Measurements from ENCODE around the gene SELENOS.

The SELENOS gene

GRCh38 chr15:101266034-101266433 is 11.3 kb downstream of the SELENOS start (continued):
- TF ChIP-seq POU6F1 (CRISPR knock-in tag; IDR thresholded peaks at IDR 0.05; ENCODE audit: borderline replicate concordance, low read depth), result no peak
- no peak for TF ChIP-seq ZNF8 (CRISPR knock-in tag; IDR thresholded peaks at IDR 0.05)
- TF ChIP-seq ISL1 (CRISPR knock-in tag; IDR thresholded peaks at IDR 0.05), result no peak
- TF ChIP-seq ARNTL (CRISPR knock-in tag; IDR thresholded peaks at IDR 0.05; ENCODE audit: borderline replicate concordance, low read depth), result no peak
- TF ChIP-seq CSDC2 (CRISPR knock-in tag; IDR thresholded peaks at IDR 0.05), result no peak

GRCh38 chr15:101264911-101265641 is 12.2 kb downstream of the SELENOS start:
- no peak for ATAC-seq
- TF ChIP-seq CREB5 (CRISPR knock-in tag; IDR thresholded peaks at IDR 0.05; ENCODE audit: low read depth), result no peak
- no peak for TF ChIP-seq BACH2 (CRISPR knock-in tag; IDR thresholded peaks at IDR 0.05; ENCODE audit: borderline replicate concordance)
- no peak for TF ChIP-seq ZNF70 (CRISPR knock-in tag; IDR thresholded peaks at IDR 0.05)
- no peak for TF ChIP-seq ESRRG (CRISPR knock-in tag; IDR thresholded peaks at IDR 0.05)
- TF ChIP-seq PATZ1 (CRISPR knock-in tag; IDR thresholded peaks at IDR 0.05; ENCODE audit: borderline replicate concordance), result no peak
- TF ChIP-seq ZC3H10 (CRISPR knock-in tag; IDR thresholded peaks at IDR 0.05), result no peak
- no peak for TF ChIP-seq CSDC2 (CRISPR knock-in tag; IDR thresholded peaks at IDR 0.05)
- TF ChIP-seq TOX (CRISPR knock-in tag; IDR thresholded peaks at IDR 0.05; ENCODE audit: borderline replicate concordance), result no peak
- no peak for TF ChIP-seq PPARA (CRISPR knock-in tag; IDR thresholded peaks at IDR 0.05; ENCODE audit: borderline replicate concordance)
- TF ChIP-seq OSR1 (CRISPR knock-in tag; IDR thresholded peaks at IDR 0.05), result no peak

- ATAC-seq, result no peak
- TF ChIP-seq TSHZ2 (CRISPR knock-in tag; IDR thresholded peaks at IDR 0.05) (no peak), TOX (CRISPR knock-in tag; IDR thresholded peaks at IDR 0.05; ENCODE audit: borderline replicate concordance) (no peak), BACH2 (CRISPR knock-in tag; IDR thresholded peaks at IDR 0.05; ENCODE audit: borderline replicate concordance) (no peak), CSRNP3 (CRISPR knock-in tag; IDR thresholded peaks at IDR 0.05) (no peak), CSDC2 (CRISPR knock-in tag; IDR thresholded peaks at IDR 0.05) (no peak)
Measured at GRCh38 chr15:101264011-101264410, 13.3 kb downstream of the SELENOS start.

- no peak for ATAC-seq
- TF ChIP-seq ZFP30 (CRISPR knock-in tag; IDR thresholded peaks at IDR 0.05), result no peak
- TF ChIP-seq ZFP3 (CRISPR knock-in tag; IDR thresholded peaks at IDR 0.05), result no peak
- no peak for TF ChIP-seq ZNF565 (CRISPR knock-in tag; conservative IDR thresholded peaks at IDR 0.05; ENCODE audit: low read depth)
- no peak for TF ChIP-seq CREB5 (CRISPR knock-in tag; IDR thresholded peaks at IDR 0.05; ENCODE audit: low read depth)
- TF ChIP-seq TCF4 (CRISPR knock-in tag; IDR thresholded peaks at IDR 0.05; ENCODE audit: borderline replicate concordance), result no peak
- no peak for TF ChIP-seq GLIS3 (CRISPR knock-in tag; IDR thresholded peaks at IDR 0.05)
- no peak for TF ChIP-seq ARNTL (CRISPR knock-in tag; IDR thresholded peaks at IDR 0.05; ENCODE audit: borderline replicate concordance, low read depth)
- no peak for TF ChIP-seq TSHZ2 (CRISPR knock-in tag; IDR thresholded peaks at IDR 0.05)
- no peak for TF ChIP-seq ESRRG (CRISPR knock-in tag; IDR thresholded peaks at IDR 0.05)
- TF ChIP-seq BACH2 (CRISPR knock-in tag; IDR thresholded peaks at IDR 0.05; ENCODE audit: borderline replicate concordance), result no peak
- TF ChIP-seq OSR1 (CRISPR knock-in tag; IDR thresholded peaks at IDR 0.05), result no peak
- no peak for TF ChIP-seq ZNF70 (CRISPR knock-in tag; IDR thresholded peaks at IDR 0.05)
- TF ChIP-seq TOX (CRISPR knock-in tag; IDR thresholded peaks at IDR 0.05; ENCODE audit: borderline replicate concordance), result no peak
- no peak for TF ChIP-seq ZNF8 (CRISPR knock-in tag; IDR thresholded peaks at IDR 0.05)
- no peak for TF ChIP-seq ZC3H10 (CRISPR knock-in tag; IDR thresholded peaks at IDR 0.05)
Measured at GRCh38 chr15:101262551-101262950, 14.7 kb downstream of the SELENOS start.
